HUES6 (cell line): ENCODE data around the gene SQOR.

Experiments
- H3K27ac ChIP-seq: 2 replicates; pipeline ENCODE4 v1.7.0; 2013; ENCODE audit warnings: low read depth, mild to moderate bottlenecking, low read length, inconsistent platforms
- H3K27me3 ChIP-seq: 2 replicates; pipeline ENCODE4 v1.6.1; 2013; ENCODE audit warnings: low read length; ENCODE audit not compliant: control insufficient read depth, insufficient read depth
- H3K36me3 ChIP-seq: 2 replicates; pipeline ENCODE4 v1.6.1; 2013; ENCODE audit warnings: low read length; ENCODE audit not compliant: control insufficient read depth, insufficient read depth
- H3K4me1 ChIP-seq: 2 replicates; pipeline ENCODE4 v1.6.1; 2013; ENCODE audit warnings: low read length; ENCODE audit not compliant: control insufficient read depth, insufficient read depth
- H3K4me3 ChIP-seq: 2 replicates; pipeline ENCODE4 v1.5.1; 2013; ENCODE audit warnings: low read depth, low read length
- H3K9ac ChIP-seq: one replicate; pipeline ENCODE4 v1.6.1; 2013; ENCODE audit warnings: mild to moderate bottlenecking, low read length
- H3K9me3 ChIP-seq: 2 replicates; pipeline ENCODE4 v1.6.1; 2013; ENCODE audit warnings: low read depth, low read length; ENCODE audit not compliant: control insufficient read depth, insufficient read depth

Gene SQOR

GRCh38 chr15:45714590-45715488 lies 80.0 kb downstream of the SQOR start:
- Histone ChIP-seq H3K27me3 (no peaks in the 10 kb centered on the region), H3K36me3 (no peaks in the 10 kb centered on the region), H3K4me3 (no peak overlapping the region), H3K4me1 (peaks cover 2% of the 10 kb centered on the region; the same call in 1 of the 2 replicates), H3K27ac (no peak overlapping the region), H3K9me3 (no peaks in the 10 kb centered on the region), H3K9ac (no peak overlapping the region)

GRCh38 chr15:45715528-45715927 lies 80.7 kb downstream of the SQOR start:
- no peak overlapping the region for H3K4me3 ChIP-seq
- no peak overlapping the region for H3K27ac ChIP-seq
- no peak overlapping the region for H3K9ac ChIP-seq
- peaks cover 2% of the 10 kb centered on the region; the same call in 1 of the 2 replicates for H3K4me1 ChIP-seq
- H3K27me3 ChIP-seq, result no peaks in the 10 kb centered on the region
- no peaks in the 10 kb centered on the region for H3K36me3 ChIP-seq
- no peaks in the 10 kb centered on the region for H3K9me3 ChIP-seq

- no peak overlapping the region for H3K27ac ChIP-seq
These were observed 84.7 kb downstream of the SQOR start for GRCh38 chr15:45719490-45719889.

GRCh38 chr15:45720183-45720582 lies 85.4 kb downstream of the SQOR start:
- H3K36me3 ChIP-seq, result no peaks in the 10 kb centered on the region
- H3K27ac ChIP-seq, result no peak overlapping the region
- H3K4me1 ChIP-seq, result no peaks in the 10 kb centered on the region
- no peaks in the 10 kb centered on the region for H3K27me3 ChIP-seq
- no peak overlapping the region for H3K4me3 ChIP-seq
- no peaks in the 10 kb centered on the region for H3K9me3 ChIP-seq
- H3K9ac ChIP-seq, result no peak overlapping the region

More at GRCh38 chr15:45719490-45719889, 84.7 kb downstream of the SQOR start:
- Histone ChIP-seq H3K27me3 (no peaks in the 10 kb centered on the region), H3K4me3 (no peak overlapping the region), H3K9ac (no peak overlapping the region), H3K4me1 (peaks cover 2% of the 10 kb centered on the region; the same call in 1 of the 2 replicates), H3K9me3 (no peaks in the 10 kb centered on the region), H3K36me3 (no peaks in the 10 kb centered on the region)

- H3K9ac ChIP-seq, result no peak overlapping the region
- H3K36me3 ChIP-seq, result no peaks in the 10 kb centered on the region
- no peak overlapping the region for H3K27ac ChIP-seq
- peaks cover 21% of the 10 kb centered on the region; the same call in 1 of the 2 replicates for H3K4me1 ChIP-seq
- no peak overlapping the region for H3K4me3 ChIP-seq
- H3K27me3 ChIP-seq, result no peaks in the 10 kb centered on the region
- H3K9me3 ChIP-seq, result no peaks in the 10 kb centered on the region
These were observed 93.8 kb downstream of the SQOR start for GRCh38 chr15:45728641-45729040.

- H3K36me3 ChIP-seq, result no peaks in the 10 kb centered on the region
- no peaks in the 10 kb centered on the region for H3K27me3 ChIP-seq
- peaks cover 21% of the 10 kb centered on the region; the same call in 1 of the 2 replicates for H3K4me1 ChIP-seq
- no peaks in the 10 kb centered on the region for H3K9me3 ChIP-seq
- no peak overlapping the region for H3K4me3 ChIP-seq
- H3K27ac ChIP-seq, result no peak overlapping the region
- no peak overlapping the region for H3K9ac ChIP-seq
These were observed 94.3 kb downstream of the SQOR start for GRCh38 chr15:45729141-45729540.

- H3K4me3 ChIP-seq, result no peak overlapping the region
- peaks cover 21% of the 10 kb centered on the region; the same call in 1 of the 2 replicates for H3K4me1 ChIP-seq
- no peak overlapping the region for H3K9ac ChIP-seq
- H3K27ac ChIP-seq, result no peak overlapping the region
- no peaks in the 10 kb centered on the region for H3K9me3 ChIP-seq
- H3K27me3 ChIP-seq, result no peaks in the 10 kb centered on the region
- no peaks in the 10 kb centered on the region for H3K36me3 ChIP-seq
These were observed 96.5 kb downstream of the SQOR start for GRCh38 chr15:45731343-45731742.

- Histone ChIP-seq H3K9me3 (no peaks in the 10 kb centered on the region), H3K4me3 (no peak overlapping the region), H3K4me1 (peaks cover 21% of the 10 kb centered on the region; the same call in 1 of the 2 replicates), H3K9ac (no peak overlapping the region), H3K27ac (no peak overlapping the region), H3K36me3 (no peaks in the 10 kb centered on the region), H3K27me3 (no peaks in the 10 kb centered on the region)
These were observed 97.8 kb downstream of the SQOR start for GRCh38 chr15:45732662-45733061.

GRCh38 chr15:45734260-45734711 lies 99.5 kb downstream of the SQOR start:
- Histone ChIP-seq H3K36me3 (no peaks in the 10 kb centered on the region), H3K9ac (no peak overlapping the region), H3K4me1 (peaks cover 8% of the 10 kb centered on the region; the same call in 1 of the 2 replicates), H3K4me3 (no peak overlapping the region), H3K27me3 (no peaks in the 10 kb centered on the region), H3K9me3 (no peaks in the 10 kb centered on the region), H3K27ac (no peak overlapping the region)
